Transverse colon (tissue), 4 donors: ENCODE data around the gene MACF1. TPM values are rescaled to one million over a fixed set of nuclear protein-coding genes. Genes with fewer than 3 reads are reported as not detected.
A peak's percentile ranks its signal among the peaks of the same experiment; 100 is the strongest.

Source experiments
- DNase-seq: peaks from one replicate; pipeline ENCODE4 v3.0.0-alpha.2; 2019
- H3K27ac ChIP-seq, 4 donors: fragments of 200-600 bp; sonication (generic); 2 replicates each; pipeline ENCODE4 v1.5.1; 2016 to 2018; ENCODE audit warnings: inconsistent platforms in 4 of 4
- H3K27me3 ChIP-seq: fragments of 200-600 bp; sonication (generic); 2 replicates; pipeline ENCODE4 v1.5.1; 2017; ENCODE audit warnings: inconsistent platforms
- H3K36me3 ChIP-seq, 4 donors: fragments of 200-600 bp; sonication (generic); 2 replicates each; pipeline ENCODE4 v1.5.1; 2017 to 2019; ENCODE audit warnings: inconsistent platforms in 4 of 4
- H3K4me1 ChIP-seq, 4 donors: fragments of 200-600 bp; sonication (generic); 2 replicates each; pipeline ENCODE4 v1.5.1; 2017 to 2020; ENCODE audit warnings: inconsistent platforms in 4 of 4
- H3K4me3 ChIP-seq, 4 donors: fragments of 200-600 bp; sonication (generic); 1 replicate in 1 of 4; 2 replicates in 3 of 4; pipeline versions ENCODE4 v1.5.1 to v1.6.1; 2017 to 2019; ENCODE audit warnings: inconsistent platforms in 4 of 4
- H3K9me3 ChIP-seq, 2 donors: fragments of 200-600 bp; sonication (generic); 2 replicates each; pipeline ENCODE4 v1.5.1; 2017 to 2019; ENCODE audit warnings: inconsistent platforms in 2 of 2
- EP300 ChIP-seq: sonication (generic); formaldehyde crosslinking; IDR thresholded peaks from one replicate; pipeline ENCODE4 v1.6.1; 2017; ENCODE audit warnings: antibody characterized with exemption, low read depth
- POLR2A ChIP-seq: fragments of 450-650 bp; IDR thresholded peaks from one replicate; pipeline ENCODE4 v1.6.1; 2016; ENCODE audit warnings: antibody characterized with exemption, mild to moderate bottlenecking, moderate library complexity
- POLR2AphosphoS5 ChIP-seq, 3 donors: sonication (generic); formaldehyde crosslinking; IDR thresholded peaks; one replicate each; pipeline ENCODE4 v1.6.1; 2016; ENCODE audit warnings: antibody characterized with exemption in 3 of 3
- WGBS, 2 donors: methylation state at CpG; one replicate each; pipeline ENCODE4 v1.1.5; 2018; ENCODE audit warnings: low coverage in 1 of 2; 5-methylcytosine and 5-hydroxymethylcytosine counted together
- in situ Hi-C, 4 donors: fragments of 200-750 bp; cut with MboI; loops; one replicate each; pipeline versions ENCODE4 v1.15.0 to v1.15.1; 2017; ENCODE audit warnings: low sequenced_read_pairs in 3 of 4, low pct_ligation_motif_present in 1 of 4, low pct_unique_long_range_greater_than_20kb in 1 of 4
- intact Hi-C: fragments of 100-400 bp; cut with DNase I; formaldehyde crosslinking; loops from one replicate; pipeline ENCODE4 v1.15.1; 2023; ENCODE audit warnings: low total_unique reads
- total RNA-seq, 4 donors: library from RNA; depleted of rRNA; stranded (reverse); fragments of >200 nt; gene quantifications; one replicate each; pipeline ENCODE4 v1.1.0, GENCODE V29; 2016
- TF ChIP-seq, protein P1 (sequence below), 5 experiments: fragments of 200-600 bp in 3 of 5; fragments of 450-650 bp in 2 of 5; sonication (generic) in 3 of 5; IDR thresholded peaks; 1 replicate in 2 of 5; 2 replicates in 3 of 5; pipeline ENCODE4 v1.5.1; 2016 to 2017; ENCODE audit warnings: antibody characterized with exemption in 5 of 5, inconsistent platforms in 3 of 5, mild to moderate bottlenecking in 2 of 5, moderate library complexity in 1 of 5

The MACF1 gene
- total RNA-seq, 4 donors from 2014 or later: 190 to 300 (median 254) TPM

DNA sequence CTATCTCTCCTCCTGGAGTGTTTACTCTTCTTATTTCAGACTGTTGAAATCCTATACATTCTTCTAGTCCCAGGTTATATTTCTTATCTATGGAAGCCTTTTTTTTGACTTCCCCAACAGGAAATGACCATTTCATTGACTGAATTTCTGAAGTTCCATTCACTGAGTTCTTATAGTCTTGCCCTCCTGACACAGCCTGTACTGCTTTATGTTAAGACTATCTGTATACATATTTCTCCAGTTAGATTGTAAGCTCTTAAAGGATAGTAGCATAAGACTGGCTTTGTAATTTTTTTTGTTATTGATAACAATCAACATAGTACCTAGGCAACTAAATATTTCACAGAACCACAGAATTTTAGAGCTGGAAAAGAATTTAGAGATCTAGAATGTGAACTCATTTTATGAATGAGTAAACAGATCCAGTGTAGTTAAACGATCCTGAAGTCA, 14.9 kb upstream of the MACF1 start:
- in situ Hi-C loops: loop anchor here in 3 of 4 donors (5.0 to 10.0 kb wide), 3 partner anchors 75 to 87 kb away; no protein-coding TSS in a partner anchor
- TF ChIP-seq EP300 (no peak), POLR2A (no peak), POLR2AphosphoS5 (IDR thresholded peaks at IDR 0.05) (no peak)
- TF ChIP-seq, protein P1, sequence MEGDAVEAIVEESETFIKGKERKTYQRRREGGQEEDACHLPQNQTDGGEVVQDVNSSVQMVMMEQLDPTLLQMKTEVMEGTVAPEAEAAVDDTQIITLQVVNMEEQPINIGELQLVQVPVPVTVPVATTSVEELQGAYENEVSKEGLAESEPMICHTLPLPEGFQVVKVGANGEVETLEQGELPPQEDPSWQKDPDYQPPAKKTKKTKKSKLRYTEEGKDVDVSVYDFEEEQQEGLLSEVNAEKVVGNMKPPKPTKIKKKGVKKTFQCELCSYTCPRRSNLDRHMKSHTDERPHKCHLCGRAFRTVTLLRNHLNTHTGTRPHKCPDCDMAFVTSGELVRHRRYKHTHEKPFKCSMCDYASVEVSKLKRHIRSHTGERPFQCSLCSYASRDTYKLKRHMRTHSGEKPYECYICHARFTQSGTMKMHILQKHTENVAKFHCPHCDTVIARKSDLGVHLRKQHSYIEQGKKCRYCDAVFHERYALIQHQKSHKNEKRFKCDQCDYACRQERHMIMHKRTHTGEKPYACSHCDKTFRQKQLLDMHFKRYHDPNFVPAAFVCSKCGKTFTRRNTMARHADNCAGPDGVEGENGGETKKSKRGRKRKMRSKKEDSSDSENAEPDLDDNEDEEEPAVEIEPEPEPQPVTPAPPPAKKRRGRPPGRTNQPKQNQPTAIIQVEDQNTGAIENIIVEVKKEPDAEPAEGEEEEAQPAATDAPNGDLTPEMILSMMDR (IDR thresholded peaks at IDR 0.05): no peak
- Histone ChIP-seq H3K4me1 (peaks cover 11 to 52% (median 23%) of the 10 kb centered on the region in 4 donors), H3K9me3 (no peaks in the 10 kb centered on the region), H3K4me3 (no peak overlapping the region), H3K27me3 (no peaks in the 10 kb centered on the region), H3K36me3 (no peaks in the 10 kb centered on the region), H3K27ac (peak overlapping the region; percentile 18 to 86 (median 42))
- intact Hi-C loops: loop anchor here (2.0 to 5.0 kb wide), 2 partner anchors 73 to 85 kb away; no protein-coding TSS in a partner anchor
- WGBS, 2 donors: 10 to 12% methylated on average over 1 of the region's 1 CpG
- no peak for DNase-seq

GRCh38 chr1:39190096-39190495, 14.4 kb upstream of the MACF1 start:
- intact Hi-C loops (loop anchor here (2.0 to 5.0 kb wide), 2 partner anchors 72 to 85 kb away; no protein-coding TSS in a partner anchor), in situ Hi-C loops (loop anchor here in 2 of 4 donors (10.0 kb wide), 1 partner anchor 75 kb away; no protein-coding TSS in a partner anchor)
- peak overlapping the region; percentile 18 to 86 (median 63) for H3K27ac ChIP-seq
- peaks cover 15 to 53% (median 27%) of the 10 kb centered on the region in 4 donors for H3K4me1 ChIP-seq
- H3K4me3 ChIP-seq: no peak overlapping the region
- 85 to 92% methylated on average over 3 of the region's 3 CpGs for WGBS, 2 donors
- no peaks in the 10 kb centered on the region for H3K36me3 ChIP-seq
- DNase-seq: no peak
- no peaks in the 10 kb centered on the region for H3K27me3 ChIP-seq
- no peaks in the 10 kb centered on the region for H3K9me3 ChIP-seq
- TF ChIP-seq POLR2AphosphoS5 (IDR thresholded peaks at IDR 0.05) (no peak), POLR2A (no peak), EP300 (no peak)
- TF ChIP-seq, protein P1 (IDR thresholded peaks at IDR 0.05): no peak

DNA sequence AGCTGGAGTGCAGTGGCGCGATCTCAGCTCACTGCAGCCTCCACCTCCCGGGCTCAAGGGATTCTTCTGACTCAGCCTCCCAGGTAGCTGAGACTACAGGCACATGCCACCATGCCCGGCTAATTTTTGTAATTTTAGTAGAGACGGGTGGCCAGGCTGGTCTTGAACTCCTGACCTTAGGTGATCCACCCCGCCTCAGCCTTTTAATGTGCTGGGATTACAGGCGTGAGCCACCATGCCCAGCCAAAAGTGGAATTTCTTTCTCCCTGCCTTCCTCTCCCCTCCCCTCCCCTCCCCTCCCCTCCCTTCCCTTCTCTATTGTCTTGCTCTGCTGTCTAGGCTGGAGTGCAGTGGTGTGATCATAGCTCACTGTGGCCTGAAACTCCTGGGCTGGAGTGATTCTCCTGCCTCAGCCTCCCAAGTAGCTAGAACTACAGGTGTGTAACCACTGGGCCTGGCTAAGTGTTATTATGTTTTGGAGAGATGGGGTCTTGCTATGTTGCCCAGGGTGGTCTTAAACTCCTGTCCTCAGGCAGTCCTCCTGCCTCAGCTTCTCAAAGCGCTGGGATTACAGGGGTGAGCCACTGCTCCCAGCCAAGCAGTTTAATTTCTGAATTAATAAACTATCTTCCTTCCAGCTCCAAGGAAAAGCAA, 10.0 kb upstream of the MACF1 start:
- in situ Hi-C loops: loop anchor here in 2 of 4 donors (10.0 kb wide), 1 partner anchor 70 kb away; no protein-coding TSS in a partner anchor
- Histone ChIP-seq H3K27ac (peak overlapping the region; percentile 75 to 86 (median 84)), H3K27me3 (no peaks in the 10 kb centered on the region), H3K36me3 (no peaks in the 10 kb centered on the region), H3K9me3 (no peaks in the 10 kb centered on the region), H3K4me1 (peaks cover 29 to 70% (median 48%) of the 10 kb centered on the region in 4 donors), H3K4me3 (no peak overlapping the region)
- 75% methylated on average over 8 of the region's 8 CpGs; no CpG with 5 or more reads in 1 of the 2 donors for WGBS, 2 donors
- TF ChIP-seq POLR2AphosphoS5 (IDR thresholded peaks at IDR 0.05) (no peak), POLR2A (no peak), EP300 (no peak)
- TF ChIP-seq, protein P1 (IDR thresholded peaks at IDR 0.05): no peak
- DNase-seq: no peak
- intact Hi-C loops: loop anchor here (5.0 kb wide), 1 partner anchor 68 kb away; no protein-coding TSS in a partner anchor
